Ishikawa (cell line): ENCODE measurements around the gene CBX6.

Experiments
- CEBPB ChIP-seq: IDR thresholded peaks from 2 replicates; pipeline ENCODE4 v1.6.1; 2012
- CREB1 ChIP-seq: IDR thresholded peaks from 2 replicates; pipeline ENCODE4 v1.6.1; 2012; ENCODE audit warnings: low read depth
- EGR1 ChIP-seq: IDR thresholded peaks from 2 replicates; pipeline ENCODE4 v1.6.1; 2012
- EP300 ChIP-seq: IDR thresholded peaks from 2 replicates; pipeline ENCODE4 v1.6.1; 2012; ENCODE audit warnings: borderline replicate concordance
- FOXM1 ChIP-seq: IDR thresholded peaks from 2 replicates; pipeline ENCODE4 v1.6.1; 2012; ENCODE audit warnings: low read depth, borderline replicate concordance
- MAX ChIP-seq: IDR thresholded peaks from 2 replicates; pipeline ENCODE4 v1.6.1; 2012
- NFIC ChIP-seq: IDR thresholded peaks from 2 replicates; pipeline ENCODE4 v1.6.1; 2012
- RAD21 ChIP-seq: IDR thresholded peaks from 2 replicates; pipeline ENCODE4 v1.6.1; 2012; ENCODE audit warnings: low read depth
- TAF1 ChIP-seq: IDR thresholded peaks from 2 replicates; pipeline ENCODE4 v1.6.1; 2012; ENCODE audit warnings: low read depth, mild to moderate bottlenecking
- TCF12 ChIP-seq: IDR thresholded peaks from 2 replicates; pipeline ENCODE4 v1.6.1; 2012; ENCODE audit warnings: low read depth
- TEAD4 ChIP-seq: IDR thresholded peaks from 2 replicates; pipeline ENCODE4 v1.6.1; 2012
- YY1 ChIP-seq: IDR thresholded peaks from 2 replicates; pipeline ENCODE4 v1.6.1; 2012; ENCODE audit warnings: low read depth
- ZBTB7A ChIP-seq: IDR thresholded peaks from 2 replicates; pipeline ENCODE4 v1.6.1; 2012; ENCODE audit warnings: low read depth
- TF ChIP-seq, protein P1 (sequence below): IDR thresholded peaks from 2 replicates; pipeline ENCODE4 v1.6.1; 2012
- TF ChIP-seq, protein P2 (sequence below): IDR thresholded peaks from 2 replicates; pipeline ENCODE4 v1.6.1; 2012; ENCODE audit warnings: low read depth, mild to moderate bottlenecking

The CBX6 gene

GRCh38 chr22:38900677-38901076 is 28.7 kb upstream of the CBX6 start:
- no peak for TF ChIP-seq NFIC
- TF ChIP-seq EGR1, result no peak
- no peak for TF ChIP-seq FOXM1
- no peak for TF ChIP-seq ZBTB7A
- TF ChIP-seq TEAD4, result no peak
- TF ChIP-seq CREB1, result no peak
- TF ChIP-seq, protein P1, sequence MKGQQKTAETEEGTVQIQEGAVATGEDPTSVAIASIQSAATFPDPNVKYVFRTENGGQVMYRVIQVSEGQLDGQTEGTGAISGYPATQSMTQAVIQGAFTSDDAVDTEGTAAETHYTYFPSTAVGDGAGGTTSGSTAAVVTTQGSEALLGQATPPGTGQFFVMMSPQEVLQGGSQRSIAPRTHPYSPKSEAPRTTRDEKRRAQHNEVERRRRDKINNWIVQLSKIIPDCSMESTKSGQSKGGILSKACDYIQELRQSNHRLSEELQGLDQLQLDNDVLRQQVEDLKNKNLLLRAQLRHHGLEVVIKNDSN, result no peak
- no peak for TF ChIP-seq TCF12
- no peak for TF ChIP-seq MAX
- TF ChIP-seq EP300, result no peak
- TF ChIP-seq YY1, result no peak
- TF ChIP-seq, protein P2, sequence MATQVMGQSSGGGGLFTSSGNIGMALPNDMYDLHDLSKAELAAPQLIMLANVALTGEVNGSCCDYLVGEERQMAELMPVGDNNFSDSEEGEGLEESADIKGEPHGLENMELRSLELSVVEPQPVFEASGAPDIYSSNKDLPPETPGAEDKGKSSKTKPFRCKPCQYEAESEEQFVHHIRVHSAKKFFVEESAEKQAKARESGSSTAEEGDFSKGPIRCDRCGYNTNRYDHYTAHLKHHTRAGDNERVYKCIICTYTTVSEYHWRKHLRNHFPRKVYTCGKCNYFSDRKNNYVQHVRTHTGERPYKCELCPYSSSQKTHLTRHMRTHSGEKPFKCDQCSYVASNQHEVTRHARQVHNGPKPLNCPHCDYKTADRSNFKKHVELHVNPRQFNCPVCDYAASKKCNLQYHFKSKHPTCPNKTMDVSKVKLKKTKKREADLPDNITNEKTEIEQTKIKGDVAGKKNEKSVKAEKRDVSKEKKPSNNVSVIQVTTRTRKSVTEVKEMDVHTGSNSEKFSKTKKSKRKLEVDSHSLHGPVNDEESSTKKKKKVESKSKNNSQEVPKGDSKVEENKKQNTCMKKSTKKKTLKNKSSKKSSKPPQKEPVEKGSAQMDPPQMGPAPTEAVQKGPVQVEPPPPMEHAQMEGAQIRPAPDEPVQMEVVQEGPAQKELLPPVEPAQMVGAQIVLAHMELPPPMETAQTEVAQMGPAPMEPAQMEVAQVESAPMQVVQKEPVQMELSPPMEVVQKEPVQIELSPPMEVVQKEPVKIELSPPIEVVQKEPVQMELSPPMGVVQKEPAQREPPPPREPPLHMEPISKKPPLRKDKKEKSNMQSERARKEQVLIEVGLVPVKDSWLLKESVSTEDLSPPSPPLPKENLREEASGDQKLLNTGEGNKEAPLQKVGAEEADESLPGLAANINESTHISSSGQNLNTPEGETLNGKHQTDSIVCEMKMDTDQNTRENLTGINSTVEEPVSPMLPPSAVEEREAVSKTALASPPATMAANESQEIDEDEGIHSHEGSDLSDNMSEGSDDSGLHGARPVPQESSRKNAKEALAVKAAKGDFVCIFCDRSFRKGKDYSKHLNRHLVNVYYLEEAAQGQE, result no peak
- TF ChIP-seq CEBPB, result no peak
- no peak for TF ChIP-seq TAF1
- TF ChIP-seq RAD21, result no peak

- TF ChIP-seq TEAD4, result no peak
- TF ChIP-seq, protein P2, result no peak
- no peak for TF ChIP-seq MAX
- TF ChIP-seq TCF12, result no peak
- TF ChIP-seq FOXM1, result no peak
- TF ChIP-seq ZBTB7A, result no peak
- TF ChIP-seq NFIC, result no peak
- no peak for TF ChIP-seq EGR1
- no peak for TF ChIP-seq RAD21
- no peak for TF ChIP-seq YY1
- TF ChIP-seq CEBPB, result no peak
- TF ChIP-seq EP300, result no peak
- TF ChIP-seq TAF1, result no peak
- TF ChIP-seq, protein P1, result no peak
- TF ChIP-seq CREB1, result no peak
These were observed 19.2 kb upstream of the CBX6 start for GRCh38 chr22:38891256-38891655.

- TF ChIP-seq TCF12, result no peak
- TF ChIP-seq YY1, result no peak
- TF ChIP-seq EGR1, result no peak
- TF ChIP-seq EP300, result no peak
- TF ChIP-seq, protein P1, result no peak
These were observed 18.4 kb upstream of the CBX6 start for GRCh38 chr22:38890377-38890776.

DNA sequence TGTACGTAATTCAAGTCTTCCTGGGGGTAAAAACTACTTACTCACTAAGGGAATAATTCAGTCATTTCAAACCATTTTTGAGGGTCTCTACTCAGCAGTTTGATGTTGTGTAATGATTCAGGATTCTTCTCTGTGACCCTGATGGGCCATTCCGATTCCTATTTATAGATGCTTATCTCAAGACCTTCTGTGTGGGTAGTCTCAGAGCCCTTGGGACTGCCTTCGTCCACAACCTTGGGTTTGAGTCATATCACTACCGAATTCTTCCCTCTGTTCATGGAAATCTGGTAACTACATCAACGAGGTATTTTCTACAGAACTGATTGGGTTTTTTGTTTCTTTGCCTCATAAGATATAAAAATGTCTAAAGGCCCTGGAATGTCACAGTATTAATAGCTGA is 14.3 kb upstream of the CBX6 start:
- TF ChIP-seq YY1, result no peak

DNA sequence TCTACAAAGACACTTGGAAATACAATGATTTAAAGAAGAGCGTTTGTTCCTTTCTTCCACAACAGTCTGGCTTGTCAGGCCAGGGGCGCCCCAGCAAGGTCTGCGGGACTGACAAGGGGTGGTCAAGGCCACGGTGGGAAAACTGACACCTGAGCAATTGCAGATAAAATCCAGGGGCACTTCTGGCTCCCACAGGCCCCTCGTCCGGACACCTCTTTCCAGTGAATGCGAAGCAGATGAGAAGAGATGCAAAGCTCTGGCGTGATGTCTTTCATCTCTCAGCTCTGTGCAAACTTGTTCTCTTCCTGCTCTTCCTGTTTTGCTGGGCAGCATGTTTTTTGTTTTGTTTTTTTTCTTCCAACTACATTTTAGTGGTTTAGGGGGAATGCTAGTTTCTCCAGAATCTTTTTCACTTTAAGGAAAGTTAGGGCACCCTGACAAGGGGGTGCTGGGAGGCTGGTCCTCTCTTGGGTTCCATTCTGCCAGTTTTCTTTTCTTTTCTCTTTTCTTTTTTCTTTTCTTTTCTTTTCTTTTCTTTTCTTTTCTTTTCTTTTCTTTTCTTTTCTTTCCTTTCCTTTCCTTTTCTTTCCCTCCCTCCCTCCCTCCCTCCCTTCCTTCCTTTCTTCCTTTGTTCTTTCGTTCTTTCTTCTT is 11.1 kb upstream of the CBX6 start:
- TF ChIP-seq NFIC (no peak), CEBPB (no peak), FOXM1 (no peak), CREB1 (no peak), ZBTB7A (no peak), EP300 (no peak), TEAD4 (no peak), TAF1 (no peak), EGR1 (no peak), YY1 (no peak), MAX (no peak), RAD21 (no peak), TCF12 (no peak)
- TF ChIP-seq, protein P2, result no peak
- TF ChIP-seq, protein P1, result no peak
